Stomach (tissue), 9 donors: ENCODE measurements around the gene TARM1. TPM values are rescaled to one million over a fixed set of nuclear protein-coding genes. Genes with fewer than 3 reads are reported as not detected.

Experiments
- DNase-seq, 2 donors: peaks; one replicate each; pipeline versions ENCODE4 v3.0.0 to v3.0.0-alpha.2; 2013 to 2019
- H3K27ac ChIP-seq, 5 donors: fragments of 200-600 bp in 4 of 5; sonication (generic) in 4 of 5; one replicate each; pipeline ENCODE4 v1.5.1; 2013 to 2019; ENCODE audit warnings: mild to moderate bottlenecking in 1 of 5, moderate library complexity in 1 of 5
- H3K27me3 ChIP-seq, 3 donors: fragments of 200-600 bp; sonication (generic); one replicate each; pipeline ENCODE4 v1.5.1; 2017 to 2019; ENCODE audit warnings: mixed run types in 1 of 3
- H3K36me3 ChIP-seq, 4 donors: fragments of 200-600 bp; sonication (generic); 1 replicate in 3 of 4; 2 replicates in 1 of 4; pipeline ENCODE4 v1.5.1; 2016 to 2019
- H3K4me1 ChIP-seq, 4 donors: fragments of 200-600 bp; sonication (generic); one replicate each; pipeline ENCODE4 v1.5.1; 2016 to 2019
- H3K4me3 ChIP-seq, 4 donors: fragments of 200-600 bp; sonication (generic) in 3 of 4; one replicate each; pipeline ENCODE4 v1.5.1; 2016 to 2019; ENCODE audit warnings: mild to moderate bottlenecking in 1 of 4
- H3K9me3 ChIP-seq, 4 donors: fragments of 200-600 bp; sonication (generic); one replicate each; pipeline ENCODE4 v1.5.1; 2016 to 2019
- EP300 ChIP-seq: sonication (generic); formaldehyde crosslinking; IDR thresholded peaks from one replicate; pipeline ENCODE4 v1.6.1; 2017; ENCODE audit warnings: antibody characterized with exemption
- POLR2A ChIP-seq, 4 donors: fragments of 450-650 bp; IDR thresholded peaks; one replicate each; pipeline ENCODE4 v1.6.1; 2016; ENCODE audit warnings: antibody characterized with exemption in 4 of 4, control low read depth in 2 of 4, mild to moderate bottlenecking in 1 of 4, moderate library complexity in 1 of 4
- POLR2AphosphoS5 ChIP-seq, 3 donors: sonication (generic); formaldehyde crosslinking; IDR thresholded peaks; one replicate each; pipeline ENCODE4 v1.6.1; 2016; ENCODE audit warnings: antibody characterized with exemption in 3 of 3
- WGBS, 5 donors: extraction: QIAGEN DNeasy Blood & Tissue Kit in 3 of 5; methylation state at CpG; one replicate each; pipeline versions ENCODE4 v1.1.5 to v1.1.7; 2013 to 2018; 5-methylcytosine and 5-hydroxymethylcytosine counted together
- intact Hi-C: fragments of 100-400 bp; cut with DNase I; formaldehyde crosslinking; loops from one replicate; pipeline ENCODE4 v1.15.1; 2023; ENCODE audit warnings: low total_unique reads
- polyA plus RNA-seq, 3 donors: library from polyadenylated mRNA; stranded (reverse); fragments of 200-250 nt; gene quantifications; one replicate each; pipeline ENCODE4 v1.2.3, GENCODE V29; 2013
- total RNA-seq, 5 donors: library from RNA; depleted of rRNA; stranded (reverse); fragments of >200 nt; gene quantifications; one replicate each; pipeline versions ENCODE4 v1.1.0 to v1.2.3, GENCODE V29; 2014 to 2016
- TF ChIP-seq, protein P1 (sequence below), 7 experiments: fragments of 450-650 bp in 4 of 7; fragments of 200-600 bp in 3 of 7; sonication (generic) in 3 of 7; IDR thresholded peaks; one replicate each; pipeline ENCODE4 v1.5.1; 2016 to 2019; ENCODE audit warnings: antibody characterized with exemption in 7 of 7, control low read depth in 2 of 7, mild to moderate bottlenecking in 1 of 7
- donor health status: healthy with polysubstance abuse.
- donor health status: Bipolar disorder and iron deficiency.
- donor health status: healthy.

The TARM1 gene
- total and polyA plus RNA-seq, 8 donors, result not detected

DNA sequence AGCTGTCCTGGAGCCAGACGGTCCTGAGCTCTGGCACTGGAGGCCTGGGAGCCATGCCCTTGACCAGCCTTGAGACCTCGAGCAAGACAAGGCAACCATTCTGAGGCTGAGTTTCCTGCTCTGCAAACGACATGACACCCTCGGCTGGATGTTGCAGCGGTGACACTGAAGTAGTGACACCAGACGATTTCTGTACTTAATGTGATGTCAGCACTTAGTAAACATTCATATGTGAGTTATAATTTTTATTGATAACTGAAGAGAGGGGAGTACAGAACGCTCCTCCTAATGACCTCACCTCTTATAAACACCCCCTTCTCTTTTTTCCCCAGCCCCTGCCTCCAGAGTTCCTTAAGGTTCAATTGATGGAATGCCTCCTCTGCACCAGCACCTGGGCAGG, 27.3 kb upstream of the TARM1 start:
- TF ChIP-seq, protein P1, sequence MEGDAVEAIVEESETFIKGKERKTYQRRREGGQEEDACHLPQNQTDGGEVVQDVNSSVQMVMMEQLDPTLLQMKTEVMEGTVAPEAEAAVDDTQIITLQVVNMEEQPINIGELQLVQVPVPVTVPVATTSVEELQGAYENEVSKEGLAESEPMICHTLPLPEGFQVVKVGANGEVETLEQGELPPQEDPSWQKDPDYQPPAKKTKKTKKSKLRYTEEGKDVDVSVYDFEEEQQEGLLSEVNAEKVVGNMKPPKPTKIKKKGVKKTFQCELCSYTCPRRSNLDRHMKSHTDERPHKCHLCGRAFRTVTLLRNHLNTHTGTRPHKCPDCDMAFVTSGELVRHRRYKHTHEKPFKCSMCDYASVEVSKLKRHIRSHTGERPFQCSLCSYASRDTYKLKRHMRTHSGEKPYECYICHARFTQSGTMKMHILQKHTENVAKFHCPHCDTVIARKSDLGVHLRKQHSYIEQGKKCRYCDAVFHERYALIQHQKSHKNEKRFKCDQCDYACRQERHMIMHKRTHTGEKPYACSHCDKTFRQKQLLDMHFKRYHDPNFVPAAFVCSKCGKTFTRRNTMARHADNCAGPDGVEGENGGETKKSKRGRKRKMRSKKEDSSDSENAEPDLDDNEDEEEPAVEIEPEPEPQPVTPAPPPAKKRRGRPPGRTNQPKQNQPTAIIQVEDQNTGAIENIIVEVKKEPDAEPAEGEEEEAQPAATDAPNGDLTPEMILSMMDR (IDR thresholded peaks at IDR 0.05), result no peak
- TF ChIP-seq POLR2AphosphoS5 (IDR thresholded peaks at IDR 0.05), result no peak
- TF ChIP-seq POLR2A (IDR thresholded peaks at IDR 0.05), result no peak
- no peak for TF ChIP-seq EP300
- H3K4me3 ChIP-seq, result no peak overlapping the region
- WGBS, 5 donors, result 69 to 75% (median 72%) methylated on average over 7 of the region's 7 CpGs
- no peaks in the 10 kb centered on the region for H3K9me3 ChIP-seq
- intact Hi-C loops, result no loop called here
- H3K27me3 ChIP-seq, result no peaks in the 10 kb centered on the region
- peaks cover 6 to 21% (median 11%) of the 10 kb centered on the region in 4 donors for H3K4me1 ChIP-seq
- H3K36me3 ChIP-seq, result peaks cover 52 to 78% (median 78%) of the 10 kb centered on the region in 4 donors
- no peak for DNase-seq
- no peak overlapping the region for H3K27ac ChIP-seq

DNA sequence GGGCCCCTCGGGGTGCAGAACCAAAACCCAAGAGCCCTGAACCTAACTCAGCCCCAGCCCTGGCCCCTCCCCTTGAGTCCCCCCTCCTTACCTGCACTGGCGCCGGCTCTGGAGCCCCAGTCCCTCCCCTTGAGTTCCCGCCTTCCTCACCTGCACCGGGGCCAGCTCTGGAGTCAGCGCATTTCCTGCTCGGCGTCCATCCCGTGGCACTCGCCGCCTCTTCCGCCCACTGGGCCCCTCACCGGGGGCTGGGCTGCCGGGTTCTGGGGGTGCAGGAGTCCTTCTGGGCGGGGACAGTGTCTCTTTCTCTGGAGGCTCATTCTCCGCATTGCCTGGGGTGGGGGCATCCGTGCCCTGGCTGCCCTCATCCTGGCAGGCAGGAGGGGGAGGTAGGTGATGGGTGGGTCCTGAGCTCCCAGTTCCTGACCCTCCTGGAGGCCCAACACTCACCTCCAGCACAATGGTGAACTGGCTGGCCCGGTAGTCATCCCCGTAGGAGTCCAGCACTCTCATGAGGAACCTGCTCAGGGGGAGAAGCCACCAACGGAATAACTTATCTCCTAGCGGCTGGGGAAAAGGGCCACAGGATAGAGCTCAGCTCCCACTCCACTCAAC, 26.8 kb upstream of the TARM1 start:
- Histone ChIP-seq H3K27ac (no peak overlapping the region), H3K27me3 (no peaks in the 10 kb centered on the region), H3K4me3 (no peak overlapping the region), H3K36me3 (peaks cover 52 to 78% (median 78%) of the 10 kb centered on the region in 4 donors), H3K4me1 (peaks cover 10 to 21% (median 16%) of the 10 kb centered on the region in 4 donors), H3K9me3 (no peaks in the 10 kb centered on the region)
- DNase-seq, result no peak
- intact Hi-C loops, result no loop called here
- TF ChIP-seq, protein P1 (IDR thresholded peaks at IDR 0.05), result no peak
- TF ChIP-seq POLR2A (IDR thresholded peaks at IDR 0.05), result no peak
- TF ChIP-seq EP300, result no peak
- TF ChIP-seq POLR2AphosphoS5 (IDR thresholded peaks at IDR 0.05), result no peak
- 69 to 79% (median 77%) methylated on average over 18 to 21 of the region's 21 CpGs for whole genome bisulfite sequencing, 5 donors

DNA sequence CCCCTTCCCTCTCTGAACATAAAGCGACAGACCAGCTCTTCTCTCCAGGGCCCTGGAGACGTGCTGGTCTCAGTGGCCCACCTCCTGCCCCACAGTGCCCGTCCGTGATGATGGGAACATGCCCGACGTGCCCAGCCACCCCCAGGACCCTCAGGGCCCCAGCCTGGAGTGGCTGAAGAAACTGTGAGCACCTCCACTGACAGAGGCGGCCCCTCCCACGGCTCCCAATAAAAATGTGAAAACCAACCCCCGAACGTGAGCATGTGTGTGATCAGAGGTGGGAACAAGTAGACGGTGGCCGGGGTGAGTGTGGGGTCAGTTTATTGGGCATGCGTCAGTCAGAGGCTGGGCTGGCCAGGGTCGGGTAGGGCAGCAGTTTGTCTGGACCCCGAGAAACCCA, 25.6 kb upstream of the TARM1 start:
- H3K27me3 ChIP-seq, result no peaks in the 10 kb centered on the region
- H3K9me3 ChIP-seq, result no peaks in the 10 kb centered on the region
- H3K36me3 ChIP-seq, result peaks cover 52 to 72% (median 68%) of the 10 kb centered on the region in 4 donors
- H3K4me1 ChIP-seq, result peaks cover 15 to 29% (median 22%) of the 10 kb centered on the region in 4 donors
- no peak overlapping the region for H3K27ac ChIP-seq
- DNase-seq, result no peak
- 81 to 85% (median 83%) methylated on average over 15 of the region's 15 CpGs for WGBS, 5 donors
- TF ChIP-seq, protein P1 (IDR thresholded peaks at IDR 0.05), result no peak
- TF ChIP-seq POLR2AphosphoS5 (IDR thresholded peaks at IDR 0.05) (no peak), POLR2A (IDR thresholded peaks at IDR 0.05) (no peak), EP300 (no peak)
- intact Hi-C loops, result no loop called here
- H3K4me3 ChIP-seq, result no peak overlapping the region

DNA sequence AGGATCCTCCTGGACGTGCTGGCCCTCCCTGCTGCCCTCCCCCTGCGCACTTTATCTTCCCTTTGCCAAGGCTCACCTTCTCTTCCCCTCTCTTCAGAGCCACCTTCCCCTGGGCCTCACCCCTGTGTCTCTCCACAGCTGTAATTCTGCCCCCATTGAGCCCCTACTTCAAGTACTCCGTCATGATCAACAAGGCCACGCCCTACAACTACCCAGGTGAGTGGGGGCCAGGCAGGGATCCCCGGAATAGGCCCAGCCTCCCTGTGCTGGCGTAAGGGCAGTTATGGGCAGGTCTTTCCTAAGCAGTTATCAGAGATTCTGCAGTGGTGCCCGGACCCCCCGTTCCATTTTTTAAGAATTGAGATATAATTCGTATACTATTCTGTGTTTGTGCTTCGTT, 24.6 kb upstream of the TARM1 start:
- Histone ChIP-seq H3K27me3 (no peaks in the 10 kb centered on the region), H3K36me3 (peaks cover 50 to 63% (median 59%) of the 10 kb centered on the region in 4 donors), H3K4me1 (peaks cover 15 to 30% (median 22%) of the 10 kb centered on the region in 4 donors), H3K27ac (no peak overlapping the region), H3K9me3 (no peaks in the 10 kb centered on the region), H3K4me3 (no peak overlapping the region)
- TF ChIP-seq POLR2A (IDR thresholded peaks at IDR 0.05) (no peak), POLR2AphosphoS5 (IDR thresholded peaks at IDR 0.05) (no peak), EP300 (no peak)
- TF ChIP-seq, protein P1 (IDR thresholded peaks at IDR 0.05), result no peak
- WGBS, 5 donors, result 86 to 92% (median 91%) methylated on average over 10 of the region's 10 CpGs
- intact Hi-C loops, result no loop called here
- no peak for DNase-seq
